ENCODE results near the gene ADARB2.

The ADARB2 gene

DNA sequence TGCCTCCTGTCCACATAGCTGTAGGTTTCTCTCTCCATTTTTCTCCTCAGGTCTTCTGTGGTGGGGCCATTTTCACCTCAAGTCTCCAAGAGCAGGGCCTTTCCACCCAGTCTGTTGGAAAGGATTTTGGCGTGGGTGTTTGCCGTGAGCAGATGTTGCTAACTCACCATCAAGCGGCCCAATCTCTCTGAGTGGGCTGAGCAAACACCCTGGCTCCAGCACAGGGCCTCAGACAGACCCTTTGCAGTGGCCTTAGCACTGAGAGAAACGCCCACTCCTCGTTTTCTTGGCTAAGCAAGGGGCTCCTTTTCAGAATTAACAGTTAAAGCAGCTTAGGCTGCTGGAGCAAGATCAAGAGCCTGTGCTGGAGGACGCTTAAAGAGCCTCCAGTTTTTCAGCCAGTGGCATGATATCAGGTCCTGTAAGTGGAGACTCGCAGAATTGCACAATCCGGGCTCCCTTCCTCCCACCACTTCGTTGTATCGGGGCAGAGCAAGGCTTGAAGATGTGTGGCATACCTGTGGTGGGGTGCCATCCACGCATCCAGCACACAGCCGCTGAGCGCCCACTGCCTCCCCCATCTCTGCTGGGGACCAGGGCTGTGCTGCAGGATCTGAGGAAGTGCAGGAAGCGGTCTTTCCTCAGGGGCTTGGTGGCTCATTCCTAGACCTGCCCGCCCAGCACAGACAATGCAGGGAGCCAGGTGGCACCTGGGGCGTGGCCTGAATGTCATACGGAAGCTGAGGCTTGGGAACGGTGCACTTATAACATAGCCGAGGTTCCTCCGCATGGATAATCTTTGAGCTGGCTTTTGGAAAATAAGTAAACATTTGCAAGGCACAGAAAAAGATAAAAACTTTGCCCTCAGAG lies 142.7 kb downstream of the ADARB2 start:
- no peak for DNase-seq (ENCODE audit: low read depth)

DNA sequence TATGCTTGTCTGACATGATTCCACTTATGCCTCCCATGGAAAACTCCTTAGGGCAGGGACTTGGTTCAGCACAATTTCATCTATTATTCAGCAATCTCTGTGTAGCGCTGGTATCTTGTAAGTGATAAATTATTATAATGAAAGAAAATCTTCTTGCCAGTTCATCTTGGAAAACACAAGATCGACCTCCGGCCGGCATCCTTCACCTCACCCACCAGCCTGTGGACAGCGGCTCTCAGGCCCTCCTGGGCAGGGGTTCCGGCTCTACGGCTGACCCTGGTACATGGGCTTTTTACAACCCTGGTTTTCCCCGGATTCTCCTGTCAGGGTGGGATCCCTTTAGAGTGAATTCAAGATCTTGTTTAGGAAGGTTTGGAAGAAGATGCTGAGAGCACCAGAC lies 145.6 kb downstream of the ADARB2 start:
- no peak for DNase-seq (ENCODE audit: low read depth)

DNA sequence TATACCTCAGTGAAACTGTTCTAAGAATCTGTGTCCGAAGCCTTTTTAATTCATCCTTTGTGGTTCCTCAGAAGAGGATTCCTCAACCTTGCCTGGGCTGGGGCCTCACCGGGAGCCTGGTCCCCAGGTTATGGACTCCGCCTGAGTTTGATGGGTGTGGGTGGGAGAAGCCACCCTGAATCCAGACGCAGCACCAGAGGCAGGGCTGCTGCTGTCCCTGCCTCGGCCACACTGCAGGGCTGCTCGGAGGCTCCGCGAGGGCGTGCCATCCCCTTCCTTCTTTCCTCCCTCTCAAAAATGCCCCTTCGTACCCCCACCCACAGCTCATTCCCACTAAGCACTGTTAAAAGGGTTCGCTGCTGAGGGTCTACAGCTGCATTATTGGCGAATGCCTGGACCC lies 146.3 kb downstream of the ADARB2 start:
- DNase-seq (ENCODE audit: low read depth), result no peak

DNA sequence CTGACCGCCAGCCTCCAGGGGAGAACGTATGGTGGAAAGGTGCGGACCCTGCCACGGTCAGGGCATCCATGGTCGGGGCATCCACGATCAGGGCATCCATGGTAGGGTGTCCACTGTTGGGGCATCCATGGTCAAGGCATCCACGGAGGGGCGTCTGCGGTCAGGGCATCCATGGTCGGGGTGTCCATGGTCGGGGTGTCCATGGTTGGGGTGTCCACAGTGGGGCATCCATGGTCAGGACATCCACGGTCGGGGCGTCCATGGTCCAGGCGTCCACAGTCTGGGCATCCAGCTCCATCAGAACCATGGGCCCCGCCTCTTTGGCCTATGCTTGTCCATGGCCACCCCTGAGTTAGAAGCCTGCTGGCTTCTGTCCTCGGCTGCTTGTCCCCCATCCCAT lies 148.1 kb downstream of the ADARB2 start:
- no peak for DNase-seq (ENCODE audit: low read depth)

DNA sequence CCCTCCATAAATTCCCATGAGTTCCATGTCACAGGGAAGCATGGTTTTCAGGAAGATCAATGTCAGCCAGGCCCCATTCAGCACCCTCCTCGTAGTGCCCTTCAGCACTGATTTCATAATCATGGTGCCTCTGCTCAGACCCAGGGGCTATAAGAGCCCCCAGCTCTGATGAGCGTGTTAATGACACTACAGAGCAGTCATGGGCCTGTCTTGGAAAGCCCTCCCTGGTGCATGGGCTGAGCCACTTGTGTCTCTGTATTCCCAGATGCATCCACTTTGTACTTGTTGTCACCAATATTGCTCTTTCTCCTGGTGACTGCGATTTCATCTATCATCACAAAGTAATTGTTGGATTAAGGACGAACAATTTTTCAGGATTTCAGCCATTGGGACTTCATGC lies 154.6 kb downstream of the ADARB2 start:
- no peak for DNase-seq (ENCODE audit: low read depth)

DNA sequence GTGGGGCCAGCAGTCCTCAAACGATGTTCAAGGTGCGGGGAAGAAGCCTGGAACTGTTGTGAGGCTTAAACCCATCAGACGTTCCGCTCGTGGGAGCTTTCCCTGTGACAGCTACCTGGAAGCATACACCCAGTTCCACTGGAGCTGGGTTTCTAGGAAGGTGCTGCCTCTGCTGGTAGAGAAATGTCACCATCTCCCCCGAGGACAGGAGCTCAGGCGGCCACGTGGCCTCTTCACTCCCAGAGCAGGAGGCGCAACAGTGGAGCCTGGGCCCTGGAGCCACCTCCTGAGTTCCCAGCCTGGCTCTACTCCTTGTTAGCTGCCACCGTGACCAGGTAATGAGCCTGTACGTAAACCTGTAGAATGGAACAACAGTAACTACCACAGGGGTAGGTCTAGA lies 156.1 kb downstream of the ADARB2 start:
- DNase-seq (ENCODE audit: low read depth), result no peak

DNA sequence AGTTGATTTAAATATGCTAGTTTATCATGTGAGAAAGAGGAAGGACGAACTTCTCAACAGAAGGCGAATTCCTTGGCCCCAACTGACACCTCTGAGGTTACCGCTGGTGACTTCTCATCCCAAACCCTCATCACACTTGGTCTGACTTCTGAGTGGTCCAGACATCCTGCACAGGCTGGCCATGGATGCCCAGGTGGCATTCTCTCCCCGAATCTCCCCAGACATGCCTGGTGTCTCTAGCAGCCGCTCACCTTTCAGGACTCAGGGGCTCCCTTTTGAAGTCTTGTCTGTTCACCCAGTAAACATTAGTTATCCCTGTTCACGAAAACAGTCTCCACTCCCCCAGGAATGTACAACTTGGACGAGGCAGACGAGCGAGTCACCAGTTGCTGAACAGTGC lies 157.7 kb downstream of the ADARB2 start:
- DNase-seq (ENCODE audit: low read depth), result no peak

DNA sequence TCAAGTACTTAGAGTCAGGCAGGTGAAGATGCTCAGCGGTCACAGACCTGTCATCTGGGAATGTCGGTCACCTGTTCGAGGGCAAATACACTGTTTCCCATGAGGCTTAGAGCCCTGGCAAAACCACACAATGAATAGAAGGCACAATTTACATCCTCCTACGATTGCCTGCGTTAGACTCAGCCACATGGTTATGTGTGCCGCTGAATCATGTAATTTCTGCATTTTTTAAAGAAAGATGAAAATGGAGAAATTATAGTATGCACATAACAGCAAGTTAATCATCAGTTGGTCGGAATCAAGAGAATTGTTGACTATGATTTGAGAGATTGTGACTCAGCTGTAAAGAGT lies 158.2 kb downstream of the ADARB2 start:
- no peak for DNase-seq (ENCODE audit: low read depth)

DNA sequence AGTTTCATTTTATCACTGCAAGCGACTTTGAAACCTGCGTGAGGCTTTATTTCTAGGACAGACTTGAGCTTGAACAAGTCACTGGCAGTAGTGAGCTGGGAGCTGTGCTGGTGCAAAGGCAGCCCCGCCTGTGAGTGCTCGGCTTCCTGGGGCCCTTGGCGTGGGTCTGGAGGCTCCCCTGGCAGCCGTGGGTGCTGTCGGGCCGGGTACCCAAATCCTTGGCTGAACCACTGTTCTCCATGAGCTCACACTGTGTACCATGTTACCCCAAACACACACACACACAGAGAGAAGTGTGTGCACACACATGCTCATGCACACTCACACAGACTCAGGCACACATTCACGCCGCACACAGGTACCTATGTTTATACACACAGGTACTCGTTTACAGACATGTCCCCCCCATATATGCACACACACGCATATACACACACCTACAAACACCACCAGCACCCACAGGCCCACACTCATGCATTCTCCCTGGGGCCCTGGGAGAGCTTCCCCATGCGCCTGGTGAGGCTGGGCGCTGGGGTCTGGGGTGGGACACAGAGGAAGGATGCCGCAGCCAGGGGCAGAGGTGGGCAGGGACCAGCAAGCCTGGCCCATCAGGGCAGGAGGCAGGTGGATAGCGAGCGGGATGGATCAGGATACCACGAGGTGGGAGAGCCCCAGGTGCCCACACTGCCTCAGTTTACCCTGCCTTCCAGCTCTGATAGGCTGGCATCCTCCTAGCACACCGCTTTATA lies 158.8 kb downstream of the ADARB2 start:
- DNase-seq (ENCODE audit: low read depth), result no peak

DNA sequence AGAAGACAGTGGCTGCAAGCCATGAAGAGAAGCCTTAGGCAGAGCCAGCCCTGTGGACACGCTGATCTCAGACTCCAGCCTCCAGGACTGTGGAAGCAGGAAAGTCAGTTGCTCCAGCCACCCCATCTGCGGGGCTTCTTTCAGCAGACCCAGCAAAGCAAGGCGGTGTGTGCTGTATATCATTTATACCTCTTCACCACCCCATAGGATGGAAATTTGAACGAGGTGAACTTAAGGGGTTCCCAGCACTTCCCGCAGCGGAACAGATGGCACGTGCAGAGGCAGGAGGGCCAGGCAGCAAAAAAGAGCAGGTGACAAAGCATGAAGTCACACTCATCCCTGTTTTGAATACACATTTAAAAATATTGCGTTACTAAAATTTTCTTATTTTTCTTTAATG lies 159.4 kb downstream of the ADARB2 start:
- DNase-seq (ENCODE audit: low read depth), result no peak

DNA sequence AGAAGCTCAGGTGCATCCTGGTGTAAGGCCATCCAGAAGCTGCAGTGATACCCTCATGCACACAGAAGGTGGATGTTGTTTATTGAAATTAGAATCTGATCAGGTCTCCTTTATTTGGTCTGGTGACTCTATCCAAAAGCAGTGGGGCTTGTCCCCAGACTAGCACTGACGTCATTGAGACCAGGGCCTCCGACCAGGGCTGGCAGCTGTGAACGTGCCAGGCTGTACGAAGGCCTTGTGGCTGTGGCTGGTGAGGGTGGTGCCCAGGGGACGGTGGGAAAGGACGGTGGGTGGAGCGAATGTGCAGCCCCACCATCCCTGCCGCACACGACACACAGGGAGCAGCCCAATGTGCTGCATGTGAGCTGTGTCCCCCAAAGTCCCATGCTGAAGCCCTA lies 160.0 kb downstream of the ADARB2 start:
- DNase-seq (ENCODE audit: low read depth), result no peak

DNA sequence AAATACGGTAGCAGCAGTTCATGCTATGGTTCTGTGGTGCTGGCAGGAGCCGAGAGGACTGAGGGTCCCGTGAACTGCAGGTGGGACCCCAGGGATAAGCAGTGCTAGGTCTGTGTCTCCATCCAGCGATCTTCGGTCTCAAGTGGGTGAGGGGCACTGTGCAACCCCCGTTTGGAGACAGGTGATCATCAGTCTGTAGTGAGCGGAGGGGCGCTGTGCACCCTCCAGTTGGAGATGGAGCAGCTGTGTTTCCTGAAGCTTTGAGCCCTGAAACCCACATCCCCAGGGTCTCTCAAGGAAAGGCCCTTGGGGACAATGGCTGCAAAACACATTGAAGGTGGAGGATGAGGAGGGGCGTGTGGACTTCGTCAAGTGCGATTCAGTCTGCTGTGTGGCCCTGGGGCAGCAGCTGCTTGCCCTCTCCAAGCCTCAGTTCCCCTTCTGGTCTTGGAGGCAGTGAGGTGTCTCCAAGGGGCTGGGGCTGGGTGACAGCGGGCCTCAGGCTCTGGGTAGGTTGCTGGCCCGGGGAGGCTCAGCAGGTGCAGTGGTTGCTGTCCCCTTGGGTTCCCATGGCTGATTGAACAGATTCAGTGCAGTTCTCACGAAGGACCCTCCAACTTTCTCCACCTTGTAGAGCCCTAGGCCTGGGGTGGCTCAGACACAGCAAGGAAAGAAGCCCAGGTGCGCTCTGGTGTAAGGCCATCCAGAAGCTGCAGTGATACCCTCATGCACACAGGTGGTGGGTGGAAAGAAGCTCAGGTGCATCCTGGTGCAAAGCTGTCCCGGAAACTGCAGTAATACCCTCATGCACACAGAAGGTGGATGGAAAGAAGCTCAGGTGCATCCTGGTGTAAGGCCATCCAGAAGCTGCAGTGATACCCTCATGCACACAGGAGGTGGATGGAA lies 160.6 kb downstream of the ADARB2 start:
- DNase-seq (ENCODE audit: low read depth), result no peak

DNA sequence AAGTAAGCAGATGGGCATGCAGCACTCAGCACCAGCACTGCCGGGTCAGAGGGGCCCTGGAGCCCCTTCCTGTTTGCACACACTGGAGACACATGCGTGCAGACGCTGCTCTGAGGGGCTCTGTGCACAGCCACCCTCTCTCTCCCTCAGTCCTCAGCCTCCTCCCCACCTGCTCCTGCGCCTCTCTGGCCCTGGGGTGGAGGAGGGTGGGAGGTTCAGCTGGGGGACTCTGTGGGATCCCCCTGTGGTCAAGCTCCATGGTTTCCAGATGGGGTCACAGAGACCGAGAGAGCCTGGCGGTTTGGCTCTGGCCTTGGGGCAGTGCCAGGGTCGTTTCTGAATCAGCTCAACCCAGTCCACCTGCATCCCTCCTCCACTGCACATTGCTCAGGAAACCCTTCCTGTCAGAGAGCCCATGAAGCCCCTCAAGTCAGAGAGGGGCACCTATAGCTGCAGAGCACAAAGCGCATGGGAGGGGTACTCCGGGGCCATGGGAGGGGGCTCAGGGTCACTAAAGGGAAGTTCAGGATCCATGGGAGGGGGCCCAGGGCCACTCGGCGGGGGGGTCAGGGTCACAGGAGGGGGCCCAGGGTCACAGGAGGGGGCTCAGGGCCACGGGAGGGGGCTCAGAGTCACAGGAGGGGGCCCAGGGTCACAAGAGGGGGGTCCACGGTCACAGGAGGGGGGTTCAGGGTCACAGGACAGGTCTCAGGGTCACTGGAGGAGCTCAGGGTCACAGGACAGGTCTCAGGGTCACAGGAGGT lies 161.7 kb downstream of the ADARB2 start:
- no peak for DNase-seq (ENCODE audit: low read depth)

DNA sequence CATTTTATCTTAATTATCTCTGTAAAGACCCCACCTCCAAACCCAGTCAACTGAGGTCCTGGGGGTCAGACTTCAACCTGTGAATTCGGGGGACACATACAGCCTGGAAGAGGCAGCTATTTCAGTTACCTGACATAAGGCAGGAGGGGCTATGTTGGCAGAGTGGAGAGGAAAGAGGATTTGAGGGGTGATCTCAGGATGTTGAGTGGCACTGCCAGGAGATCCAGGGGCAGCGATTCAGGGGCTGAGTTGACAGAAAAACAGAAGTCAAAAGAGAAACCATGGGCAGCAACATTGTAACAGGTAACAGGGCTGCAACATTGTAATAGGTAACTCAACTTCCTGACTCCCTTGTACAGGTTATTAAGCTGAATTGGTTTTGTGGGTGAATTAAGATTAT lies 162.6 kb downstream of the ADARB2 start:
- no peak for DNase-seq (ENCODE audit: low read depth)

DNA sequence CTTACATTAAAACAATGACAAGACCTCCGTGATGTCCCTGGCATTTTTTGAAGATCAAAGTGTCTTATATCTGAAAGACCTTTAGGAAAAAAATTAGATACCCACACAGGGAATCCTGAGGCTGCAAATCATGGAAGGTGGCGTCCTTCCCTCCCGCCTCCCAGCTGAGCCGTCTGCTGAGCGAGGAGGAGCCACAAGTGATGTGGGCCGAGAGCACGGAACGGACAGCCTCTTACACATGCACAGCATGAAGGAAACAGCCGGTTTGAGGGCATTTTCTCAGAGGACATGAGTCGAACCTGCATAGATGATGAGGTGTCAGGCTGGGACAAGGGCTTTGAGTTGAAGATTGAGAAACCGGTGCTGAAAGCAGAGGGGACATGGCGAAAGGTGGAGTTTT lies 163.3 kb downstream of the ADARB2 start:
- no peak for DNase-seq (ENCODE audit: low read depth)

DNA sequence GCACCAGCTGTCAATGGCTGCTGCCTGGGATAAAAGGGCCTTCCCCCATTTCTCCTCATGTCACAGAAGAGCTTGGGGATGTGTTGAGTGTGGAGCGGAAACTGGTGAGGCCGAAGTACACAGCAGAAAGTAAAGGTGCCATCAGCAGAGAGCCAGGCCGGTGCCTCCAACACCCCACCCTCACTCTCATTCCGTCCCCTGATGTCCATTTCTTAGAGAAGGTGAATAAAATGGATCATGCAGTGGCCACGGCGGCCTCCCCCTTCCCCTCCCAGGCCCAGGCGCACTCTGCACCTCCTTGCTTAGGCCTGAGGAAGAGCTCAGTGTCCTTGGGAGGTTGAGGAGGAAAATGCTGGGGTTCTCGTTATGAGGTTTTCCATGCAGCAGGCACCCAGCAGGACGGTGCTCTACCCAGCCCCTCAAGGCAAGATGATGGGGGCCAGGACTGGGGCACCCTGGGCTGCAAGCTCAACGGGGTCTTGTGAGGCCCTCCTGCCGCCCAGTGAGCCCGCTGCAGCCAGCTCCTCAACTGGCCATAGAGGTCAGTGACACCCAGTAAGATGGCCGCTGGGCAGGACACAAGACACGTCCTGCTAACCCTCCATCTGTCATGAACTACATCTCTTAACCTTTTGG lies 163.9 kb downstream of the ADARB2 start:
- DNase-seq (ENCODE audit: low read depth), result no peak

DNA sequence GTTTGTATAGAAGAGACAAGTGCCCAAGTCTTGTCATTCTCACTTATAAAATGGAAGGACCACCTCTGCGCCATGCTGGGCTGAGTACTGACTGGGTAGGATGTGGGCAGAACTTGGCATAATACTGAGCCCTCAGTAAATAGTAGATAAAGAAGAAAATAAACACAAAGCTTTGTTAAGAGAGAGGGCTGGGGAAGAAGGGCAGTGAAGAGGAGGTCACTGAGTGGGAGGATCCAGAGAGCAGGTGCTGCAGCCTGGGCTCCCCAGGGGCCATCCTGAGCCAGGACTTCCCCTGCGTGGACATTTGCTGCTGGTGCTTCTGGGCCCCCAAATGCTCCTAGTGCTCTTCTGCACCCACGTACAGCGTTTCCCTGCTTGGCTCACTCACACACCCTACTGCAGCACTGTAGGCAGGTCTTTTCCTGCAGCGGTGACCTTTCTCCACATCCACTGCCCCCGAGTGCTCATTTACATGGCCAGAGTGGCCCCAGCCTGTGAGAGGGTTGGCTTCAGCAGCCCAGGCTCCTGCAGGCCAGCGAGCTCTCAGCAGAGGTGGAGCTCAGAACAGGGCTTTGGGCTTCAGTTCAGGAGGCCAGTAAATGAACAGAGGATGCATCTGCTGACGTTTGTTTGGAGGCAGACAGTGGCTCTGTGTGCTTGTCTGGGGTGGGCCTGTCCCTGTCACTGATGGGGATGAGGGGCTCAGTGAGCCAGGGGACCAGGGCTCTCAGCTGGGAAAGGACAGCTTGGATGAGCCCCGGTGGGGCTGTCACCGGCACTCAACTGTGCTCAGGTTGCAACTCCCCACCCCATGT lies 164.6 kb downstream of the ADARB2 start:
- DNase-seq (ENCODE audit: low read depth), result no peak

DNA sequence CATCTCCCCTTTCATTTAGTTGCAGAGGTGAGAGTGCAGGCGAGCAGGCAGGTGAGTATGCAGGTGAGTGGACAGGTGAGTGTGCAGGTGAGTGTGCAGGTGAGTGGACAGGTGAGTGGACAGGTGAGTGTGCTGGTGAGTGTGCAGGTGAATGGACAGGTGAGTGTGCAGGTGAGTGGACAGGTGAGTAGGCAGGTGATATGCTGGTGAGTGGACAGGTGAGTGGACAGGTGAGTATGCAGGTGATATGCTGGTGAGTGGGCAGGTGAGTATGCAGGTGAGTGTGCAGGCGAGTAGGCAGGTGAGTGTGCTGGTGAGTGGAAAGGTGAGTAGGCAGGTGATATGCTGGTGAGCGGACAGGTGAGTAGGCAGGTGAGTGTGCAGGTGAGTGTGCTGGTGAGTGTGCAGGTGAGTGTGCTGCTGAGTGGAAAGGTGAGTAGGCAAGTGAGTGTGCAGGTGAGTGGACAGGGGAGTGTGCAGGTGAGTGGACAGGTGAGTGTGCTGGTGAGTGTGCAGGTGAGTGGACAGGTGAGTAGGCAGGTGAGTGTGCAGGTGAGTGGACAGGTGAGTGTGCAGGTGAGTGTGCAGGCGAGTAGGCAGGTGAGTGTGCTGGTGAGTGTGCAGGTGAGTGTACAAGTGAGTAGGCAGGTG lies 165.6 kb downstream of the ADARB2 start:
- no peak for DNase-seq (ENCODE audit: low read depth)

DNA sequence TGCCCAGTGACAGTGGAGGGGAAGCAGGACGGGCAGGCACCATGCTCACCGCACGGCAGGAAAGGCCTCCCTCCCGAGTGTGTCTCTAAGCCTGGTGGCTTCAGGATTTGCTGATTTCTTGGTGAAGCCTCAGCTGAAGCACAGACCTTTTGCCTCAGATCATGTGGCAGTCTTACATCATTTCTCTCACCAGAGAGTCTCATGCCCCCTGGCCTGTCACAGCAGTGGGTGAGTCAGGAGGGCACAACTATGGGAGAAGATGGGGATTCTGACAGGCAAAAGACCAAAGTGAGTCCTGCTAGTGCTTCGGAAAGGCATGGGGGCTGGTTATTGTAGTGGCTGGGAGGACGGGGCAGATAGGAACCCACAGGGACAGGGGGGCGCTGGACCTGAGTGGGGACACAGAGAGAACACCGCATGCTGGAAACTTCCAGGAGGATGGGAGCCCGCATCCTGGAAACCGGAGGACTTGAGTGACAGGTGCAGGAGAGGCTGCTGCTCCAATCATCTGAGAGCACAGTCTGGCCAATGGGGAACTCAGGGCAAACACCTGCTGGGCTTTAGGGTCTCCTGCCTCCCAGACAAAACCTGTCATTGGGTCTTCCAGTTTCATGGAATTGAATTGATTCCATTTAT lies 166.8 kb downstream of the ADARB2 start:
- DNase-seq (ENCODE audit: low read depth), result no peak

Measured in T follicular helper cell (primary cell).